HG03571 (cell line): ENCODE data around the gene GTF2IRD1.
"Not testable (repeated sequence)": the region's sequence is repeated elsewhere in the genome, so short reads cannot be mapped to it uniquely, and the experiment has no call there.

Experiments used
- ATAC-seq: cut with Tn5 transposase; IDR thresholded peaks from one replicate; pipeline ENCODE4 v1.9.1; 2021; ENCODE audit not compliant: unreplicated experiment

GTF2IRD1 gene

GRCh38 chr7:74633451-74633921 lies 179.8 kb downstream of the GTF2IRD1 start:
- no peak for ATAC-seq

DNA sequence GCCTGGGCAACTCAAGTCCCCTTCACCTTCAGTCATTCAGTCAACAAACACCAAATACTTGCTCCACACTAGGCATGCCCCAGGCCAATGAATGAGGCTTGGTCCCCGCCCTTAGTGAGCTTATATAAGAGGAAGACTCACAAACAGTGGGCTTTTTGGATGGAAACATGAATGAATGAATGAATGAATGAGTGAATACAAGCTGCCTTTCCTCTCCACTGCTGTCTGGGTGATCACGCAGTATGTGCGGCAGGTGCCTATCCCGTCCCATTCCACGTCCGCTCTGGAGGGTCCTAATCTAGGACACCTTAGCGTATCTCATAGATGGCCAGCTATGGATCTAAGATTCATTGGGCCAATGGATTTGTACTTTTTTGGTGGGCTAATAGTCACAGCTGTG lies 184.0 kb downstream of the GTF2IRD1 start:
- no peak for ATAC-seq

DNA sequence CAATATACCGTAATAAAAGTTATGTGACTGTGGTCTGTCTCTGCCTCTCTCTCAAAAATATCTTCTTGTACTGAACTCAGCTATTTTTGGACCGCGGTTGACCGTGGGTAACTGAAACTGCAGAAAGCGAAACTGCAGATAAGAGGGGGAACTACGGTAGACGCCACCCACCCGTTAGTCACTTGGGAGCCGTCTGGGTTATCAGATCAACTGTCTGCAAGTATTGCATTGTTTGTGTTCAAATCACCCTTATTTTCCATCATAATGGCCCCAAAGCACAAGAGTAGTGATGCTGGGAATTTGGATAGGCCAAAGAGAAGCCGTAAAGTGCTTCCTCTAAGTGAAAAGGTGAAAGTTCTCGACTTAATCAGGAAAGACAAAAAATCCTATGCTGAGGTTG lies 196.3 kb downstream of the GTF2IRD1 start:
- not testable (repeated sequence) for ATAC-seq

DNA sequence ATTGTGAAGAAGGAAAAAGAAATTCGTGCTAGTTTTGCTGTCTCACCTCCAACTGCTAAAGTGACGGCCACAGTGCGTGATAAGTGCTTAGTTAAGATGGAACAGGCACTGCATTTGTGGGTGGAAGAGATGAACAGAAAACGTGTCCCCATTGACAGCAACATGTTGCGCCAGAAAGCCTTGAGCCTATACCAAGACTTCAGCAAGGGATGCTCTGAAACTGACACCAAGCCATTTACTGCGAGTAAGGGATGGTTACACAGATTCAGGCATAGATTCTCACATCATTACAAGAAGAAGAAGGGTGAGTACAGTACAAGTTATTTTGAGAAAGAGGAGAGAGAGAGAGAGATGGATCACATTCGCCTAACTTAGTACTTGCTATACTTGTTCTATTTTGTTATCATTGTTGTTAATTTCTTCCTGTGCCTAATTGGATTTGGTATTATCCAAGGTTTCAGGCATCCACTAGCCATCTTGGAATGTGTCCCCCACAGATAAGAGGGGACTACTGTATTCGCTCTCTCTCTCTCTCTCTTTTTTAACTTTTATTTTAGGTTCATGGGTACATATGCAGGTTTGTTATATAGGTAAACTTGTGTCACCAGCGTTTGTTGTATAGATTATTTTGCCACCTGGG lies 196.9 kb downstream of the GTF2IRD1 start:
- ATAC-seq = not testable (repeated sequence)

- ATAC-seq = not testable (repeated sequence)
These were observed 197.4 kb downstream of the GTF2IRD1 start for GRCh38 chr7:74651133-74651504.
